HCT116 (cell line): ENCODE data around the gene PRKAG1. TPM values are rescaled to one million over a fixed set of nuclear protein-coding genes. Genes with fewer than 3 reads are reported as not detected.

ENCODE experiments used
- ATAC-seq: fragments of 200-7000 bp; cut with Tn5 transposase; 2 replicates; pipeline ENCODE4 v1.9.1; 2020; ENCODE audit warnings: mild to moderate bottlenecking, moderate library complexity
- BruUV-seq: library from RNA; stranded (reverse); fragments of 400-500 nt; replicated peaks from 2 replicates; lab custom pipeline; 2021; lab: Mats Ljungman, UMichigan
- CTCF ChIA-PET: fragments of 300-600 bp; sonication (Branson Sonifier 250); formaldehyde crosslinking; loops from one replicate; lab custom pipeline; 2021; ENCODE audit warnings: antibody characterized with exemption; lab: Charles Lee
- POLR2A ChIA-PET: fragments of 300-600, 350-600 bp; sonication (Branson Sonifier 250); formaldehyde crosslinking; loops from one replicate; lab custom pipeline; 2021; ENCODE audit warnings: antibody characterized with exemption; lab: Charles Lee
- RAD21 ChIA-PET, 2 experiments: fragments of 300-600 bp; sonication (Branson Sonifier 250); formaldehyde crosslinking; loops; one replicate each; lab custom pipeline; 2023; ENCODE audit warnings: low total read pairs in 2 of 2; ENCODE audit not compliant: uncharacterized antibody in 2 of 2, unreplicated experiment in 2 of 2, low non-redundant PET in 1 of 2; lab: Charles Lee
- DNase-seq: peaks from one replicate; pipeline ENCODE4 v3.0.0-alpha.2; 2010; ENCODE audit warnings: low read depth, low spot score
- H2AFZ ChIP-seq: fragments of 200-600 bp; shearing (Covaris generic), sonication (generic); 2 replicates; pipeline ENCODE4 v1.6.1; 2017; ENCODE audit warnings: low read depth, mixed run types, mixed read lengths, antibody characterized with exemption, low read length; ENCODE audit not compliant: poor library complexity, severe bottlenecking
- H3K27ac ChIP-seq: 2 replicates; pipeline ENCODE4 v1.5.1; 2012; ENCODE audit warnings: low read depth, low read length
- H3K27me3 ChIP-seq: fragments of 200-600 bp; sonication (generic); 2 replicates; pipeline ENCODE4 v1.6.1; 2016; ENCODE audit warnings: mixed run types, low read length, mixed read lengths; ENCODE audit not compliant: insufficient read depth
- H3K36me3 ChIP-seq, 2 experiments: fragments of 200-500 bp in 1 of 2; fragments of 200-600 bp in 1 of 2; sonication (Bioruptor generic) in 1 of 2; sonication (generic) in 1 of 2; 2 replicates each; pipeline versions ENCODE4 v1.5.1 to v1.6.1; 2014 to 2016; ENCODE audit warnings: low read length in 2 of 2, inconsistent platforms in 1 of 2, mixed read lengths in 1 of 2, mixed run types in 1 of 2; ENCODE audit not compliant: insufficient read depth in 2 of 2, control insufficient read depth in 1 of 2
- H3K4me1 ChIP-seq, 2 experiments: fragments of 200-600 bp in 1 of 2; sonication (generic) in 1 of 2; 2 replicates each; pipeline versions ENCODE4 v1.5.1 to v1.6.1; 2012 to 2017; ENCODE audit warnings: low read length in 2 of 2, inconsistent platforms in 1 of 2, mild to moderate bottlenecking in 1 of 2, mixed read lengths in 1 of 2, mixed run types in 1 of 2, moderate library complexity in 1 of 2; ENCODE audit not compliant: insufficient read depth in 2 of 2, control insufficient read depth in 1 of 2
- H3K4me2 ChIP-seq: fragments of 200-600 bp; sonication (generic); 2 replicates; pipeline ENCODE4 v1.6.1; 2017; ENCODE audit warnings: mixed run types, low read length, mixed read lengths
- H3K4me3 ChIP-seq, 2 experiments: fragments of 200-600 bp in 1 of 2; sonication (generic) in 1 of 2; replicated peaks in 1 of 2; 2 replicates each; pipeline ENCODE4 v1.5.1; 2011 to 2016; ENCODE audit warnings: low read length in 2 of 2, control low read depth in 1 of 2, low read depth in 1 of 2, mild to moderate bottlenecking in 1 of 2, mixed read lengths in 1 of 2, mixed run types in 1 of 2
- H3K79me2 ChIP-seq: fragments of 200-600 bp; sonication (generic); 2 replicates; pipeline ENCODE4 v1.6.1; 2017; ENCODE audit warnings: mild to moderate bottlenecking, mixed run types, low read length, moderate library complexity, mixed read lengths; ENCODE audit not compliant: insufficient read depth
- H3K9ac ChIP-seq: fragments of 200-600 bp; sonication (generic); 2 replicates; pipeline ENCODE4 v1.6.1; 2016; ENCODE audit warnings: low read length, mixed read lengths
- H3K9me2 ChIP-seq: fragments of 200-600 bp; sonication (generic), shearing (Covaris generic); 2 replicates; pipeline ENCODE4 v1.6.1; 2017; ENCODE audit warnings: mixed run types, mild to moderate bottlenecking, moderate library complexity; ENCODE audit not compliant: insufficient read depth
- H3K9me3 ChIP-seq, 2 experiments: fragments of 200-500 bp in 1 of 2; fragments of 200-600 bp in 1 of 2; sonication (Bioruptor generic) in 1 of 2; sonication (generic) in 1 of 2; 2 replicates each; pipeline ENCODE4 v1.6.1; 2014 to 2017; ENCODE audit warnings: low read length in 2 of 2, mixed read lengths in 2 of 2, inconsistent platforms in 1 of 2, low read depth in 1 of 2, mild to moderate bottlenecking in 1 of 2, mixed run types in 1 of 2, moderate library complexity in 1 of 2; ENCODE audit not compliant: control insufficient read depth in 1 of 2, insufficient read depth in 1 of 2
- H4K20me1 ChIP-seq: fragments of 200-600 bp; sonication (generic), shearing (Covaris generic); 2 replicates; pipeline ENCODE4 v1.6.1; 2017; ENCODE audit warnings: mixed run types, mild to moderate bottlenecking, moderate library complexity; ENCODE audit not compliant: insufficient read depth
- CBX3 ChIP-seq: IDR thresholded peaks from 2 replicates; pipeline ENCODE4 v1.6.1; 2012; ENCODE audit warnings: low read depth
- MAX ChIP-seq: IDR thresholded peaks from 2 replicates; pipeline ENCODE4 v1.6.1; 2012
- POLR2A ChIP-seq: IDR thresholded peaks from 2 replicates; pipeline ENCODE4 v1.7.0; 2011; ENCODE audit warnings: borderline replicate concordance; ENCODE audit not compliant: insufficient read depth, insufficient read length; ENCODE audit errors: extremely low read depth
- POLR2AphosphoS5 ChIP-seq: IDR thresholded peaks from 2 replicates; pipeline ENCODE4 v1.6.1; 2011; ENCODE audit warnings: mild to moderate bottlenecking, low read depth, low read length, moderate library complexity
- RAD21 ChIP-seq: IDR thresholded peaks from 2 replicates; pipeline ENCODE4 v1.6.1; 2012; ENCODE audit warnings: low read depth, mild to moderate bottlenecking
- REST ChIP-seq: IDR thresholded peaks from 2 replicates; pipeline ENCODE4 v1.6.1; 2012; ENCODE audit warnings: low read depth
- SIN3A ChIP-seq: IDR thresholded peaks from 2 replicates; pipeline ENCODE4 v1.6.1; 2012; ENCODE audit warnings: low read depth
- SP1 ChIP-seq: IDR thresholded peaks from 2 replicates; pipeline ENCODE4 v1.6.1; 2012; ENCODE audit warnings: low read depth
- SRF ChIP-seq: IDR thresholded peaks from 2 replicates; pipeline ENCODE4 v1.6.1; 2012; ENCODE audit warnings: low read depth
- YY1 ChIP-seq: IDR thresholded peaks from 2 replicates; pipeline ENCODE4 v1.6.1; 2011; ENCODE audit warnings: low read length, low read depth, moderate library complexity, mild to moderate bottlenecking; ENCODE audit not compliant: insufficient replicate concordance; ENCODE audit errors: extremely low read depth
- ZFX ChIP-seq: fragments of 450-650 bp; IDR thresholded peaks from 2 replicates; pipeline ENCODE4 v1.6.1; 2017
- intact Hi-C: fragments of 100-400 bp; cut with micrococcal nuclease; formaldehyde crosslinking; loops from 2 replicates; pipeline ENCODE4 v1.10.0; 2022
- total RNA-seq: library from RNA; stranded (reverse); gene quantifications from one replicate; pipeline ENCODE4 v1.2.1, GENCODE V29; 2021; ENCODE audit not compliant: unreplicated experiment
- TF ChIP-seq, protein P1 (sequence below), 3 experiments: fragments of 200-600 bp in 1 of 3; sonication (generic) in 1 of 3; IDR thresholded peaks in 2 of 3; conservative IDR thresholded peaks in 1 of 3; 2 replicates each; pipeline ENCODE4 v1.5.1; 2012 to 2017; ENCODE audit warnings: low read depth in 2 of 3, low read length in 2 of 3, antibody characterized with exemption in 1 of 3, borderline replicate concordance in 1 of 3, control low read depth in 1 of 3, mild to moderate bottlenecking in 1 of 3, mixed read lengths in 1 of 3, mixed run types in 1 of 3, moderate library complexity in 1 of 3; ENCODE audit not compliant: insufficient read depth in 1 of 3
- TF ChIP-seq, protein P2 (sequence below): IDR thresholded peaks from 2 replicates; pipeline ENCODE4 v1.6.1; 2011; ENCODE audit warnings: mild to moderate bottlenecking, low read length, moderate library complexity; ENCODE audit not compliant: insufficient replicate concordance; ENCODE audit errors: extremely low read depth

Gene PRKAG1
- total RNA-seq, 1 experiment from 2014 or later = 64.6 TPM

DNA sequence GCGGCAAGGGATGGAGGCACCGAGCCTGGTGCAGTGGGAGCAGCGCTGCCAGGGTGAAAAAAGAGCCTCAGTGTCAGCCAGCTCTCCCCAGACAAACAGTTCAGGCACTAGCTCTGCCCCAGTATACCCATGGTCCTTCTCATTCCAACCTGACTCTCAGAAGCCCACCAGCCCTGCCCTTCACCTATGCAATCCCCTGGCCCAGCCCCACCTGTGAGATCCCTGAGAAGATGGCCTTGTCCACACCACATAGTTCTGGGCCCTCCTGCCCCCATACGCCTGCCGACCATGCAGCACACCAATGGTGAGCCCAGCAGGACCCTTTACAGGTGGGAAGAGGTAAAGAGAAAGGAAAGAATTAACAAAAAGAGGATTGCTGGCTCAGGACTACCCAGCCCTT, 35.5 kb upstream of the PRKAG1 start:
- H4K20me1 ChIP-seq = no peaks in the 10 kb centered on the region
- no peak overlapping the region for H3K27ac ChIP-seq
- DNase-seq = no peak
- CTCF ChIA-PET = no interaction called here
- peaks cover 17 to 33% of the 10 kb centered on the region in 2 experiments for H3K4me1 ChIP-seq
- RAD21 ChIA-PET = no interaction called here
- intact Hi-C loops = no loop called here
- peaks cover 39 to 52% of the 10 kb centered on the region in 2 experiments for H3K36me3 ChIP-seq
- H3K9me3 ChIP-seq = no peaks in the 10 kb centered on the region
- BruUV-seq = no TSS peak
- H3K9me2 ChIP-seq = no peaks in the 10 kb centered on the region
- no peak for TF ChIP-seq SIN3A
- no peak for TF ChIP-seq MAX
- no peak for TF ChIP-seq POLR2AphosphoS5
- no peak for TF ChIP-seq REST
- TF ChIP-seq POLR2A = no peak
- no peak for TF ChIP-seq RAD21
- no peak for TF ChIP-seq ZFX
- TF ChIP-seq, protein P1, sequence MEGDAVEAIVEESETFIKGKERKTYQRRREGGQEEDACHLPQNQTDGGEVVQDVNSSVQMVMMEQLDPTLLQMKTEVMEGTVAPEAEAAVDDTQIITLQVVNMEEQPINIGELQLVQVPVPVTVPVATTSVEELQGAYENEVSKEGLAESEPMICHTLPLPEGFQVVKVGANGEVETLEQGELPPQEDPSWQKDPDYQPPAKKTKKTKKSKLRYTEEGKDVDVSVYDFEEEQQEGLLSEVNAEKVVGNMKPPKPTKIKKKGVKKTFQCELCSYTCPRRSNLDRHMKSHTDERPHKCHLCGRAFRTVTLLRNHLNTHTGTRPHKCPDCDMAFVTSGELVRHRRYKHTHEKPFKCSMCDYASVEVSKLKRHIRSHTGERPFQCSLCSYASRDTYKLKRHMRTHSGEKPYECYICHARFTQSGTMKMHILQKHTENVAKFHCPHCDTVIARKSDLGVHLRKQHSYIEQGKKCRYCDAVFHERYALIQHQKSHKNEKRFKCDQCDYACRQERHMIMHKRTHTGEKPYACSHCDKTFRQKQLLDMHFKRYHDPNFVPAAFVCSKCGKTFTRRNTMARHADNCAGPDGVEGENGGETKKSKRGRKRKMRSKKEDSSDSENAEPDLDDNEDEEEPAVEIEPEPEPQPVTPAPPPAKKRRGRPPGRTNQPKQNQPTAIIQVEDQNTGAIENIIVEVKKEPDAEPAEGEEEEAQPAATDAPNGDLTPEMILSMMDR (IDR thresholded peaks at IDR 0.05 in 2 of 3, conservative IDR thresholded peaks at IDR 0.05 in 1 of 3; ENCODE audit: borderline replicate concordance in 1 of 3, insufficient read depth in 1 of 3, low read depth in 2 of 3, low read length in 2 of 3) = no peak
- no peak for TF ChIP-seq CBX3
- no peak for TF ChIP-seq SRF
- TF ChIP-seq YY1 = no peak
- TF ChIP-seq SP1 = no peak
- TF ChIP-seq, protein P2, sequence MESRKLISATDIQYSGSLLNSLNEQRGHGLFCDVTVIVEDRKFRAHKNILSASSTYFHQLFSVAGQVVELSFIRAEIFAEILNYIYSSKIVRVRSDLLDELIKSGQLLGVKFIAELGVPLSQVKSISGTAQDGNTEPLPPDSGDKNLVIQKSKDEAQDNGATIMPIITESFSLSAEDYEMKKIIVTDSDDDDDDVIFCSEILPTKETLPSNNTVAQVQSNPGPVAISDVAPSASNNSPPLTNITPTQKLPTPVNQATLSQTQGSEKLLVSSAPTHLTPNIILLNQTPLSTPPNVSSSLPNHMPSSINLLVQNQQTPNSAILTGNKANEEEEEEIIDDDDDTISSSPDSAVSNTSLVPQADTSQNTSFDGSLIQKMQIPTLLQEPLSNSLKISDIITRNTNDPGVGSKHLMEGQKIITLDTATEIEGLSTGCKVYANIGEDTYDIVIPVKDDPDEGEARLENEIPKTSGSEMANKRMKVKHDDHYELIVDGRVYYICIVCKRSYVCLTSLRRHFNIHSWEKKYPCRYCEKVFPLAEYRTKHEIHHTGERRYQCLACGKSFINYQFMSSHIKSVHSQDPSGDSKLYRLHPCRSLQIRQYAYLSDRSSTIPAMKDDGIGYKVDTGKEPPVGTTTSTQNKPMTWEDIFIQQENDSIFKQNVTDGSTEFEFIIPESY = no peak
- H3K9ac ChIP-seq = no peak overlapping the region
- H3K79me2 ChIP-seq = peaks cover 80% of the 10 kb centered on the region
- ATAC-seq = no peak
- no peaks in the 10 kb centered on the region for H3K27me3 ChIP-seq
- H2AFZ ChIP-seq = no peak overlapping the region
- H3K4me3 ChIP-seq = no peak overlapping the region
- POLR2A ChIA-PET = no interaction called here
- no peak overlapping the region for H3K4me2 ChIP-seq
